Glutamatergic neuron (in vitro differentiated cells): ENCODE data around the gene MRFAP1L1. TPM values are rescaled to one million over a fixed set of nuclear protein-coding genes. Genes with fewer than 3 reads are reported as not detected.
A peak's percentile ranks its signal among the peaks of the same experiment; 100 is the strongest.

Source experiments
- DNase-seq: peaks from one replicate; pipeline ENCODE4 v3.0.0; 2022
- H3K27ac Mint-ChIP-seq: one replicate; pipeline ENCODE4 v1.8.0; 2020; ENCODE audit warnings: mild to moderate bottlenecking, mixed read lengths, inconsistent platforms; ENCODE audit not compliant: unreplicated experiment
- H3K27me3 Mint-ChIP-seq: one replicate; pipeline ENCODE4 v1.8.0; 2020; ENCODE audit warnings: mild to moderate bottlenecking, moderate library complexity, mixed read lengths, inconsistent platforms; ENCODE audit not compliant: unreplicated experiment
- H3K36me3 Mint-ChIP-seq: one replicate; pipeline ENCODE4 v1.8.0; 2020; ENCODE audit warnings: mild to moderate bottlenecking, mixed read lengths, inconsistent platforms; ENCODE audit not compliant: unreplicated experiment
- H3K4me1 Mint-ChIP-seq: one replicate; pipeline ENCODE4 v1.8.0; 2020; ENCODE audit warnings: mild to moderate bottlenecking, low read depth, mixed read lengths, inconsistent platforms; ENCODE audit not compliant: unreplicated experiment
- H3K4me3 Mint-ChIP-seq: one replicate; pipeline ENCODE4 v1.8.0; 2020; ENCODE audit warnings: mild to moderate bottlenecking, mixed read lengths, inconsistent platforms; ENCODE audit not compliant: unreplicated experiment
- H3K9me3 Mint-ChIP-seq: one replicate; pipeline ENCODE4 v1.8.0; 2020; ENCODE audit warnings: mild to moderate bottlenecking, moderate library complexity, mixed read lengths, inconsistent platforms; ENCODE audit not compliant: unreplicated experiment
- CTCF ChIP-seq: fragments of 200-600 bp; sonication (generic); IDR thresholded peaks from one replicate; pipeline ENCODE4 v1.5.0; 2021; ENCODE audit not compliant: partially characterized antibody, unreplicated experiment
- total RNA-seq: library from RNA; stranded (reverse); fragmentation: NEBNext Ultra II Directional; extraction: Animal tissue kit (Norgen Biotek cat#: 25700); gene quantifications from one replicate; pipeline ENCODE4 v1.2.1, GENCODE V29; 2021; ENCODE audit not compliant: unreplicated experiment

The MRFAP1L1 gene
- total RNA-seq, 1 donor from 2014 or later: 66.1 TPM

DNA sequence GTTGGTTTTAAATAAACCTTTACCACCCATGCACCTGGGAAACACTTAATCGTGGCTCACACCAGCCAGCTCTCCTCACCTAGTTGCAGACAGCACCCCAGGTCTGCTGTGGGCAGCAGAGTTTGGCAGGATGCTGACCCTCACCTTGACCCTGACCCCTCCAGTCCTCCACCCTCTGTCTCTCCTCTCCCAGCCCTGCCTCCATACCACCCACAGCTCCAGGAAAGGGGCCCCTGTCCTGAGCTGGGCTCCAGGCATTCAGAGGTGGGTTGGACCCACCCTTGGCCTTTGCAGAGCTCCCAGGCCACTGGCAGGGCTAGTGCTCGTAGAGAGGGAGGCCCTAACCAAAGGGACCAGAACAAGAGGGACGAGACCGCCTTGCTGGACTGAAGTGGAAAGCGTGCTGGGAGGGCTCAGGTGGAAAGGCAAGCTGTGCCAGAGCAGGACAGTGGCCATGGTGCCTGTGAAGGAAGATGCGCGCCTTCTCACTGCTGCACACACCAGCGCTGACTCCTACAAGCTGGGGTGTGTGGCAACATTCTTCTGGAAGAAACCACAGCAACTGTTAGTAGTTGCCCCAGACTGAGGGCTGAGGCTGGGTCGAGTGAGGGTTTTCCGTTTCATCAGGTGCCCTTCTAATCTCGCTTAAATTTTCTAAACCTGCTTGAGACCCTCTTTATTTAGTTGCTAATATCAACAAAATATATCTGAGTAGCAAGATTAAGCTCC, 26.6 kb downstream of the MRFAP1L1 start:
- DNase-seq: no peak
- Mint-ChIP-seq H3K36me3 (no peaks in the 10 kb centered on the region), H3K4me3 (no peak overlapping the region), H3K27ac (no peak overlapping the region), H3K4me1 (peaks cover 2% of the 10 kb centered on the region), H3K9me3 (peaks cover 9% of the 10 kb centered on the region), H3K27me3 (peaks cover 10% of the 10 kb centered on the region)
- TF ChIP-seq CTCF: no peak

- Mint-ChIP-seq H3K27ac (no peak overlapping the region), H3K36me3 (no peaks in the 10 kb centered on the region), H3K4me3 (no peak overlapping the region), H3K9me3 (peaks cover 7% of the 10 kb centered on the region), H3K27me3 (peaks cover 13% of the 10 kb centered on the region), H3K4me1 (peaks cover 9% of the 10 kb centered on the region)
- DNase-seq: no peak
- TF ChIP-seq CTCF: no peak
Observed at GRCh38 chr4:6681191-6681590, 28.5 kb downstream of the MRFAP1L1 start.

DNA sequence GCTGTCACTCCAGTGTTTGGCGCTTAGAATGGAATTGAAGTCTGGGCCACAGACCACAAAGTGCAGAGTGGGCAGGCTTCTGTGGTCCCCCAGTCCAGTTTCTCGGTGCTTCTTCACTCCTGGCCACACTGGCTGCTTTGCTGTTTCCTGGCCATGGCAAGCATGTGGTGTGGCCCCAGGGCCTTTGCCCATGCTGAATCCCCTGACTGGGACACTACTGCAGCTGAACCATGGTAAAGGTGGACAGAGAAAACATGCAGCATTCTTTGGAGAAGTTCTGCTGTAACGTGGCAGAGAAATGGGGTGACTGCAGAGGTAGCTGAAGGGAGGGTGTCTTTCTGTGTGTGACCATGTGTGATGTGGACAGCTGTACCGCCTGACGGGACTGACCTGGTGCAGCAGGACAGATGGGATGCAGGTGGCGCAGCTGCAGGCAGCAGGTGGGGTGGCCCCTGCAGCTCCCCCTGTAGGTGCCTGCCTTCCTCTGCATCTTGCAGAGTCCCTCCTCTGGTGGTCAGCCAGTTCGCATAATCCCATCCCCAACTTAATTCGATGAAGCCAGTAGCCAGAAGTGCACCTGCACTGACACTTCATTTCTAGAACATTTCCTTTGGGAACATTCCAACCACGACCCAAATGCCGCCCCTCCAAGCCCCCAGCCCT, 29.2 kb downstream of the MRFAP1L1 start:
- no peak overlapping the region for H3K27ac Mint-ChIP-seq
- TF ChIP-seq CTCF: peak; percentile 50
- no peaks in the 10 kb centered on the region for H3K36me3 Mint-ChIP-seq
- DNase-seq: no peak
- peaks cover 9% of the 10 kb centered on the region for H3K4me1 Mint-ChIP-seq
- H3K27me3 Mint-ChIP-seq: peaks cover 13% of the 10 kb centered on the region
- H3K4me3 Mint-ChIP-seq: no peak overlapping the region
- peaks cover 5% of the 10 kb centered on the region for H3K9me3 Mint-ChIP-seq

- TF ChIP-seq CTCF: no peak
- peaks cover 14% of the 10 kb centered on the region for H3K9me3 Mint-ChIP-seq
- peaks cover 20% of the 10 kb centered on the region for H3K27me3 Mint-ChIP-seq
- H3K4me1 Mint-ChIP-seq: peaks cover 19% of the 10 kb centered on the region
- H3K27ac Mint-ChIP-seq: peak overlapping the region; percentile 33
- peak overlapping the region; percentile 22 for H3K4me3 Mint-ChIP-seq
- no peak for DNase-seq
- no peaks in the 10 kb centered on the region for H3K36me3 Mint-ChIP-seq
Observed at GRCh38 chr4:6676722-6677558, 32.7 kb downstream of the MRFAP1L1 start.
